ENCODE results near the gene SPAG17.

SPAG17 gene

GRCh38 chr1:118128761-118129160 is 56.3 kb downstream of the SPAG17 start:
- in situ Hi-C loops (cut with MboI; ENCODE audit: low pct_unique_long_range_greater_than_20kb, low sequenced_read_pairs): no loop called here
- DNase-seq: no peak

- in situ Hi-C loops (cut with MboI; ENCODE audit: low pct_unique_long_range_greater_than_20kb, low sequenced_read_pairs): no loop called here
These were observed 61.0 kb downstream of the SPAG17 start for GRCh38 chr1:118124064-118124463.

GRCh38 chr1:118123116-118123839 is 61.8 kb downstream of the SPAG17 start:
- DNase-seq: no peak
- in situ Hi-C loops (cut with MboI; ENCODE audit: low pct_unique_long_range_greater_than_20kb, low sequenced_read_pairs): no loop called here

More at GRCh38 chr1:118124064-118124463, 61.0 kb downstream of the SPAG17 start:
- no peak for DNase-seq

GRCh38 chr1:118122234-118123004 is 62.6 kb downstream of the SPAG17 start:
- in situ Hi-C loops (cut with MboI; ENCODE audit: low pct_unique_long_range_greater_than_20kb, low sequenced_read_pairs): no loop called here
- DNase-seq: no peak

GRCh38 chr1:118118873-118119463 is 66.1 kb downstream of the SPAG17 start:
- DNase-seq: no peak
- in situ Hi-C loops (cut with MboI; ENCODE audit: low pct_unique_long_range_greater_than_20kb, low sequenced_read_pairs): no loop called here

- DNase-seq: no peak
- in situ Hi-C loops (cut with MboI; ENCODE audit: low pct_unique_long_range_greater_than_20kb, low sequenced_read_pairs): no loop called here
These were observed 66.6 kb downstream of the SPAG17 start for GRCh38 chr1:118118469-118118868.

GRCh38 chr1:118117521-118117920 is 67.5 kb downstream of the SPAG17 start:
- DNase-seq: no peak
- in situ Hi-C loops (cut with MboI; ENCODE audit: low pct_unique_long_range_greater_than_20kb, low sequenced_read_pairs): no loop called here

- in situ Hi-C loops (cut with MboI; ENCODE audit: low pct_unique_long_range_greater_than_20kb, low sequenced_read_pairs): no loop called here
- no peak for DNase-seq
These were observed 68.1 kb downstream of the SPAG17 start for GRCh38 chr1:118116909-118117308.

GRCh38 chr1:118116401-118116800 is 68.6 kb downstream of the SPAG17 start:
- in situ Hi-C loops (cut with MboI; ENCODE audit: low pct_unique_long_range_greater_than_20kb, low sequenced_read_pairs): no loop called here
- DNase-seq: no peak

- in situ Hi-C loops (cut with MboI; ENCODE audit: low pct_unique_long_range_greater_than_20kb, low sequenced_read_pairs): no loop called here
- DNase-seq: no peak
These were observed 69.3 kb downstream of the SPAG17 start for GRCh38 chr1:118115567-118116295.

GRCh38 chr1:118113261-118113660 is 71.8 kb downstream of the SPAG17 start:
- in situ Hi-C loops (cut with MboI; ENCODE audit: low pct_unique_long_range_greater_than_20kb, low sequenced_read_pairs): no loop called here
- no peak for DNase-seq

- no peak for DNase-seq
- in situ Hi-C loops (cut with MboI; ENCODE audit: low pct_unique_long_range_greater_than_20kb, low sequenced_read_pairs): no loop called here
These were observed 74.4 kb downstream of the SPAG17 start for GRCh38 chr1:118110580-118110979.

- DNase-seq: no peak
- in situ Hi-C loops (cut with MboI; ENCODE audit: low pct_unique_long_range_greater_than_20kb, low sequenced_read_pairs): no loop called here
These were observed 80.1 kb downstream of the SPAG17 start for GRCh38 chr1:118104951-118105350.

GRCh38 chr1:118102445-118102844 is 82.6 kb downstream of the SPAG17 start:
- no peak for DNase-seq
- in situ Hi-C loops (cut with MboI; ENCODE audit: low pct_unique_long_range_greater_than_20kb, low sequenced_read_pairs): no loop called here

GRCh38 chr1:118101999-118102398 is 83.0 kb downstream of the SPAG17 start:
- in situ Hi-C loops (cut with MboI; ENCODE audit: low pct_unique_long_range_greater_than_20kb, low sequenced_read_pairs): no loop called here
- no peak for DNase-seq

GRCh38 chr1:118101515-118101844 is 83.5 kb downstream of the SPAG17 start:
- DNase-seq: no peak
- in situ Hi-C loops (cut with MboI; ENCODE audit: low pct_unique_long_range_greater_than_20kb, low sequenced_read_pairs): no loop called here

- in situ Hi-C loops (cut with MboI; ENCODE audit: low pct_unique_long_range_greater_than_20kb, low sequenced_read_pairs): no loop called here
- no peak for DNase-seq
These were observed 84.1 kb downstream of the SPAG17 start for GRCh38 chr1:118100686-118101514.

GRCh38 chr1:118099686-118100085 is 85.3 kb downstream of the SPAG17 start:
- in situ Hi-C loops (cut with MboI; ENCODE audit: low pct_unique_long_range_greater_than_20kb, low sequenced_read_pairs): no loop called here
- DNase-seq: no peak

Measured in KBM-7 (cell line).